K562 (cell line): Measurements from ENCODE around the gene HDHD5.

Experiments
- STAT5B ChIP-seq: fragments of 250-450 bp; sonication (Bioruptor Pico); IDR thresholded peaks from 2 replicates; pipeline ENCODE4 v1.8.0; 2021; ENCODE audit warnings: mild to moderate bottlenecking, inconsistent platforms
- ZNF143 ChIP-seq: sonication (generic); formaldehyde crosslinking; IDR thresholded peaks from 2 replicates; pipeline ENCODE4 v1.9.0; 2022; ENCODE audit warnings: mild to moderate bottlenecking, missing genetic modification reagents

- TF ChIP-seq ZNF143 (CRISPR knock-in tag) (no peak), STAT5B (CRISPR knock-in tag) (no peak)
Measured at GRCh38 chr22:17117890-17118289, 41.2 kb downstream of the HDHD5 start.
